ENCODE data around the gene ENC1.

- TF ChIP-seq POLR2AphosphoS5 (IDR thresholded peaks at IDR 0.05) (no peak), CTCF (IDR thresholded peaks at IDR 0.05) (no peak), POLR2A (IDR thresholded peaks at IDR 0.05) (no peak), EP300 (IDR thresholded peaks at IDR 0.05) (no peak)
These were observed 23.3 kb downstream of the ENC1 start for GRCh38 chr5:74617202-74617601.
